Lower lobe of right lung (tissue), 2 donors: ENCODE results near the gene MAP3K20. TPM values are rescaled to one million over a fixed set of nuclear protein-coding genes. Genes with fewer than 3 reads are reported as not detected.
A peak's percentile ranks its signal among the peaks of the same experiment; 100 is the strongest.

Experiments
- ATAC-seq, 2 donors: fragments of 200-7000 bp; cut with Tn5 transposase; one replicate each; pipeline ENCODE4 v1.9.1; 2020 to 2022; ENCODE audit warnings: mild to moderate bottlenecking in 2 of 2, moderate library complexity in 2 of 2
- DNase-seq: peaks from one replicate; pipeline ENCODE4 v3.0.0-alpha.2; 2020
- H3K27ac ChIP-seq: fragments of 200-600 bp; one replicate; pipeline ENCODE4 v1.8.0; 2022
- H3K27me3 ChIP-seq: fragments of 200-600 bp; one replicate; pipeline ENCODE4 v1.8.0; 2022; ENCODE audit warnings: low read depth
- H3K36me3 ChIP-seq: fragments of 200-600 bp; one replicate; pipeline ENCODE4 v1.8.0; 2022; ENCODE audit warnings: mild to moderate bottlenecking
- H3K4me1 ChIP-seq: fragments of 200-600 bp; one replicate; pipeline ENCODE4 v1.8.0; 2022
- H3K4me3 ChIP-seq: fragments of 200-600 bp; one replicate; pipeline ENCODE4 v1.8.0; 2022; ENCODE audit warnings: mild to moderate bottlenecking
- H3K9me3 ChIP-seq: fragments of 200-600 bp; one replicate; pipeline ENCODE4 v1.8.0; 2022
- intact Hi-C: fragments of 100-400 bp; cut with DNase I; formaldehyde crosslinking; loops from one replicate; pipeline ENCODE4 v1.11.0; 2022
- total RNA-seq: library from RNA; stranded (reverse); fragmentation: NEBNext Ultra II Directional; extraction: Animal tissue kit (Norgen Biotek cat#: 25700); gene quantifications from one replicate; pipeline ENCODE4 v1.2.1, GENCODE V29; 2021
- TF ChIP-seq, protein P1 (sequence below): fragments of 200-600 bp; IDR thresholded peaks from one replicate; pipeline ENCODE4 v1.8.0; 2022; ENCODE audit warnings: antibody characterized with exemption, mild to moderate bottlenecking
- donor health status: DM: no; HTN: yes; CAD: no; lungs with severe emphysema.

The MAP3K20 gene
- total RNA-seq, 1 donor from 2014 or later, result 40.8 TPM

DNA sequence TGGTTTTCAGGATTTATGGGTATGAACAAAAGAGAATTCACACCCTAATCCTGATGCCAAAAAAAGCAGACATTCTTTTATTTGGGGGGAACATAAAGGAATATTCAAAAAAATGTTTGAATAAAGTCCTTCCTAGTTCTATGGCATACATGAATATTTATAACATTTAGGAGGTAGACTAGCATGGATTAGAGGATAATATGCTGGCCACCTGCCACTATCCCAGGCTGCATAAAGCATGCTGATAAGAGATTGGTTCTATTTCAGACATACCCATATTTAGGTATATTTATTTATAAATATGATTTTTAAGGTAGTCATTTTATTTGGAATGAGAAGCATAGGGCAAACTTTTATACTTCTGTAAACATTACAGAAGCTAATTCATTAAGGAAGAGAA, 34.9 kb upstream of the MAP3K20 start:
- TF ChIP-seq, protein P1, sequence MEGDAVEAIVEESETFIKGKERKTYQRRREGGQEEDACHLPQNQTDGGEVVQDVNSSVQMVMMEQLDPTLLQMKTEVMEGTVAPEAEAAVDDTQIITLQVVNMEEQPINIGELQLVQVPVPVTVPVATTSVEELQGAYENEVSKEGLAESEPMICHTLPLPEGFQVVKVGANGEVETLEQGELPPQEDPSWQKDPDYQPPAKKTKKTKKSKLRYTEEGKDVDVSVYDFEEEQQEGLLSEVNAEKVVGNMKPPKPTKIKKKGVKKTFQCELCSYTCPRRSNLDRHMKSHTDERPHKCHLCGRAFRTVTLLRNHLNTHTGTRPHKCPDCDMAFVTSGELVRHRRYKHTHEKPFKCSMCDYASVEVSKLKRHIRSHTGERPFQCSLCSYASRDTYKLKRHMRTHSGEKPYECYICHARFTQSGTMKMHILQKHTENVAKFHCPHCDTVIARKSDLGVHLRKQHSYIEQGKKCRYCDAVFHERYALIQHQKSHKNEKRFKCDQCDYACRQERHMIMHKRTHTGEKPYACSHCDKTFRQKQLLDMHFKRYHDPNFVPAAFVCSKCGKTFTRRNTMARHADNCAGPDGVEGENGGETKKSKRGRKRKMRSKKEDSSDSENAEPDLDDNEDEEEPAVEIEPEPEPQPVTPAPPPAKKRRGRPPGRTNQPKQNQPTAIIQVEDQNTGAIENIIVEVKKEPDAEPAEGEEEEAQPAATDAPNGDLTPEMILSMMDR, result no peak
- no peak overlapping the region for H3K27ac ChIP-seq
- intact Hi-C loops, result no loop called here
- DNase-seq (no peak), ATAC-seq (no peak)
- no peaks in the 10 kb centered on the region for H3K36me3 ChIP-seq
- H3K9me3 ChIP-seq, result no peaks in the 10 kb centered on the region
- no peaks in the 10 kb centered on the region for H3K27me3 ChIP-seq
- H3K4me1 ChIP-seq, result peaks cover 9% of the 10 kb centered on the region
- no peak overlapping the region for H3K4me3 ChIP-seq

DNA sequence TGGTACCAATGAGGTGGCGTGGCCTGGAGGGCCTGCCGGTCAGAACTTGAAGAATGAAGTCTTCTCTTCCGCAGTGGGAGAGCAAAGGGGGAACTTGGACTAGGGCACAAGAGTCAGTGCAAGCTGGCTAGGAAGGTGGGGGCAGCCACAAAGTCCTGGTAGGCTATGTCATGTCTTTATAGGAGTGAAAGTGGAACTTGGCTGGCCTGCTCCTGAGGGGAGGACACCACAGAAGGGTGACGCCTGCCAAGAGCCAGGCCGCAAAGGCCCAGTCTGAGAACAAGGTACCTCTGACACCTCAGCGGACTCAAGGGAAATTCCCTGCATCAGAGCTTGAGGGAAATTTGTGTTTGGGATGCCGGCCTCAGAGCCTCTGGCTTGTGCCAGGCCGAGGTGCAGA, 32.2 kb upstream of the MAP3K20 start:
- Histone ChIP-seq H3K27me3 (no peaks in the 10 kb centered on the region), H3K9me3 (no peaks in the 10 kb centered on the region), H3K4me3 (no peak overlapping the region), H3K4me1 (peaks cover under 1% of the 10 kb centered on the region), H3K36me3 (no peaks in the 10 kb centered on the region), H3K27ac (no peak overlapping the region)
- ATAC-seq (peak; percentile 74 to 94), DNase-seq (peak; percentile 77)
- TF ChIP-seq, protein P1, result no peak
- intact Hi-C loops, result no loop called here

DNA sequence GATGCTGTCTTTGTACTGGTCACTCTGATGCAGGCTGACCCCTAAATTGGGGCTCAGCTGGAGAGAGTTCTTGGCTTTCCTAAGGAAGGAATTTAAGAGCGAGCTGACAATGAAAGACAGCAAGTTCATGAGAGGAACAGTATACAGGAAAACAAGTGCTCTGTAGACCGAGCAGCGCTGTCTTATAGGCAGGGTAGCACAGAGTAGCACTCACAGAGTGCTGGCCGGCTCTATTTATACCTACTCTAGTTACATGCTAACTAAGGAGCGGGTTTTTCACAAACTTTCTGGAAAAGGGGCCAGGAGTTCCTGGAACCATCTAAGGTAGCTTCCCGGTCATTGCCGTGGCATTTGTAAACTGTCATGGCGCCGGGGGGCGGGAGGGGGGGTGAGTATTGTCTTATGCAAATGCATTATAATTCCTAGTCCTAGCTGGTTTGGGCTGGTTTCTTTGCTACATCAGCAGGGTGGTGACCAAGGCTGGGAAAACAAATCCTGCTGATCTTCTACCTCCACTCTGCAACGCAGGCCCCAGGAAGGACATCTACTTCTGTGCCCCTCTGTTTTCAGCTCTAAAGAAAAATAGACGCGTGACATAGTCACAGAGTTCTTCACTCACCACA, 31.6 kb upstream of the MAP3K20 start:
- H3K27me3 ChIP-seq, result no peaks in the 10 kb centered on the region
- H3K27ac ChIP-seq, result no peak overlapping the region
- H3K4me3 ChIP-seq, result no peak overlapping the region
- DNase-seq, result no peak
- TF ChIP-seq, protein P1, result no peak
- no peak for ATAC-seq
- H3K9me3 ChIP-seq, result no peaks in the 10 kb centered on the region
- peaks cover 6% of the 10 kb centered on the region for H3K4me1 ChIP-seq
- no peaks in the 10 kb centered on the region for H3K36me3 ChIP-seq
- intact Hi-C loops, result no loop called here

DNA sequence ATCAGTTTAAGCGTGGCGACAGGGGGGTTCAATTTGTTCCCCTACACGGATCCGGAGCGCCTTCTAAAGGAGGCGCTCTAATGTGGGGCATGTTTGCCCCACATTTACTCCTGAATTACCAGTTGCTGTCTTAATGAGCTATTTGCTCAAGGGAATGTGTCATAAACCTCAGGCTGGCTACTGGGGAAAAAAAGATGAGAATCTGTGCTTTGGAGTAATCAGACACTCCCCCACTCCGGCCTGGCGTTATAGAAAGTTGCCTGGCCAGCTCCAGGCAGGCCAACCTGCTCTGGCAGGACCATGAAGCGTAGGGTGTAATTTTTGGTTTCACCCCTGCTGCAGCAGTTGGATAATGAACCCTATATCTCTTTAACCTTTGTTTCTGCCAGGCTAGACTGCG, 31.0 kb upstream of the MAP3K20 start:
- TF ChIP-seq, protein P1, result no peak
- no peaks in the 10 kb centered on the region for H3K9me3 ChIP-seq
- no peaks in the 10 kb centered on the region for H3K36me3 ChIP-seq
- no peak overlapping the region for H3K4me3 ChIP-seq
- peaks cover 13% of the 10 kb centered on the region for H3K4me1 ChIP-seq
- intact Hi-C loops, result no loop called here
- no peaks in the 10 kb centered on the region for H3K27me3 ChIP-seq
- ATAC-seq (no peak), DNase-seq (no peak)
- H3K27ac ChIP-seq, result no peak overlapping the region

DNA sequence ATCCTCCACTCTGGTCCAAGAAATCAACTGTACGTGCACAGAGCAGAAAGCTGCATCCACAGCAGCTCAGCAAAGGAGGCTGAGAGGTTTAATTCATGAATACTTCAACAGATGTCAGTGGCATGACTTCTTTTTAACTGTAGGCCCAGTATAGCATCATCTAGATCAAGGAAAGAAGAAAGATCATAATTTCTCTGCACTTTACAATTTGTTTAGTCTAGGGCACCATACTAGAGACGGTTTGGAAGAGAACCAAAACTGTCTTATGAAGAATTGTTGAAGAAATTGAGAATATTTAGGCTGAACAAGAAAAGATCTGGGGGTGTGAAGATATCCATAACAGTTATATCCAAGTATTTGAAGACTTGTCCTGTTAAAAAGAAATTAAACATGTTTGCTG, 30.5 kb upstream of the MAP3K20 start:
- no peak for DNase-seq
- H3K9me3 ChIP-seq, result no peaks in the 10 kb centered on the region
- H3K27ac ChIP-seq, result no peak overlapping the region
- intact Hi-C loops, result no loop called here
- TF ChIP-seq, protein P1, result no peak
- ATAC-seq, result no peak
- no peak overlapping the region for H3K4me3 ChIP-seq
- no peaks in the 10 kb centered on the region for H3K36me3 ChIP-seq
- no peaks in the 10 kb centered on the region for H3K27me3 ChIP-seq
- peaks cover 16% of the 10 kb centered on the region for H3K4me1 ChIP-seq
